ENCODE measurements around the gene ZNF527. TPM values are rescaled to one million over a fixed set of nuclear protein-coding genes. Genes with fewer than 3 reads are reported as not detected.
A peak's percentile ranks its signal among the peaks of the same experiment; 100 is the strongest.
"Not testable (repeated sequence)": the region's sequence is repeated elsewhere in the genome, so short reads cannot be mapped to it uniquely, and the experiment has no call there.

Gene ZNF527
- total RNA-seq, 2 donors from 2014 or later = 3.8 to 20.9 TPM

GRCh38 chr19:37403403-37403802 is 32.5 kb downstream of the ZNF527 start:
- H3K27me3 ChIP-seq (replicated peaks; ENCODE audit: insufficient read depth) = no peaks in the 10 kb centered on the region
- DNase-seq (ENCODE audit: low spot score) (no peak), ATAC-seq (ENCODE audit: insufficient number of reproducible peaks, low FRiP score, low read depth) (no peak)
- TF ChIP-seq CTCF (IDR thresholded peaks at IDR 0.05) = no peak
- no peak overlapping the region for H3K27ac ChIP-seq
- no peaks in the 10 kb centered on the region for H3K4me1 ChIP-seq (ENCODE audit: control insufficient read depth in 1 of 2, low read depth in 2 of 2)
- no peaks in the 10 kb centered on the region for H3K36me3 ChIP-seq
- H3K9me3 ChIP-seq = peaks cover 67% of the 10 kb centered on the region
- no peak overlapping the region for H3K4me3 ChIP-seq

GRCh38 chr19:37406140-37406846 is 35.4 kb downstream of the ZNF527 start:
- H3K4me3 ChIP-seq; H3K27ac ChIP-seq; DNase-seq (ENCODE audit: low spot score); ATAC-seq (ENCODE audit: insufficient number of reproducible peaks, low FRiP score, low read depth); H3K4me1 ChIP-seq (ENCODE audit: control insufficient read depth in 1 of 2, low read depth in 2 of 2); H3K27me3 ChIP-seq (replicated peaks; ENCODE audit: insufficient read depth); H3K36me3 ChIP-seq: not testable (repeated sequence)
- H3K9me3 ChIP-seq = peaks cover 78% of the 10 kb centered on the region

- no peak for ATAC-seq (ENCODE audit: insufficient number of reproducible peaks, low FRiP score, low read depth)
- no peak overlapping the region for H3K27ac ChIP-seq
- H3K4me3 ChIP-seq = no peak overlapping the region
- H3K27me3 ChIP-seq (replicated peaks; ENCODE audit: insufficient read depth) = no peaks in the 10 kb centered on the region
- H3K9me3 ChIP-seq = peaks cover 99% of the 10 kb centered on the region
- no peaks in the 10 kb centered on the region for H3K4me1 ChIP-seq (ENCODE audit: control insufficient read depth in 1 of 2, low read depth in 2 of 2)
- DNase-seq (ENCODE audit: low spot score) = no peak
- TF ChIP-seq CTCF (IDR thresholded peaks at IDR 0.05) = no peak
- peaks cover 34% of the 10 kb centered on the region for H3K36me3 ChIP-seq
These were observed 41.8 kb downstream of the ZNF527 start for GRCh38 chr19:37412700-37413099.

GRCh38 chr19:37413313-37414084 is 42.6 kb downstream of the ZNF527 start:
- Histone ChIP-seq H3K9me3 (peaks cover 99% of the 10 kb centered on the region), H3K36me3 (peaks cover 35% of the 10 kb centered on the region)
- no peak for ATAC-seq (ENCODE audit: insufficient number of reproducible peaks, low FRiP score, low read depth)

More at GRCh38 chr19:37413313-37414084, 42.6 kb downstream of the ZNF527 start:
- no peaks in the 10 kb centered on the region for H3K4me1 ChIP-seq (ENCODE audit: control insufficient read depth in 1 of 2, low read depth in 2 of 2)
- H3K4me3 ChIP-seq = peak overlapping the region; percentile 37
- no peak for DNase-seq (ENCODE audit: low spot score)
- TF ChIP-seq CTCF (IDR thresholded peaks at IDR 0.05) = no peak
- H3K27ac ChIP-seq = no peak overlapping the region
- H3K27me3 ChIP-seq (replicated peaks; ENCODE audit: insufficient read depth) = no peaks in the 10 kb centered on the region

Other genes starting within 250 kb of the ZNF527 start
- 10 to 100 TPM in 1 of 2 donors, 1 to 10 TPM in 1; 5.1 to 10.6 TPM for gene ZNF585A, start 198.4 kb upstream of the ZNF527 start, total RNA-seq
- 10 to 100 TPM; 18.4 to 20.4 TPM for gene ZNF585B, start 160.6 kb upstream of the ZNF527 start, total RNA-seq
- 10 to 100 TPM in 1 of 2 donors, 1 to 10 TPM in 1; 5.3 to 10.0 TPM for gene ZNF383, start 152.9 kb upstream of the ZNF527 start, total RNA-seq
- gene ZNF569, start 96.3 kb downstream of the ZNF527 start, total RNA-seq = 10 to 100 TPM in 1 of 2 donors, 1 to 10 TPM in 1; 4.6 to 13.3 TPM
- gene ZNF570, start 98.3 kb downstream of the ZNF527 start, total RNA-seq = 10 to 100 TPM in 1 of 2 donors, 1 to 10 TPM in 1; 6.8 to 18.9 TPM
- 10 to 100 TPM; 11.8 to 12.1 TPM for gene ZNF793, start 135.8 kb downstream of the ZNF527 start, total RNA-seq
- 1 to 10 TPM; 3.0 to 7.0 TPM for gene ZNF571, start 223.7 kb downstream of the ZNF527 start, total RNA-seq
- gene ZNF540, start 223.8 kb downstream of the ZNF527 start, total RNA-seq = 10 to 100 TPM in 1 of 2 donors, 1 to 10 TPM in 1; 4.5 to 18.3 TPM

All from thoracic aorta (tissue), 2 donors.